Tracheal epithelial cell (primary cell): ENCODE measurements around the gene IL20RA. TPM values are rescaled to one million over a fixed set of nuclear protein-coding genes. Genes with fewer than 3 reads are reported as not detected.

ENCODE experiments used
- total RNA-seq: library from RNA; depleted of rRNA; stranded (reverse); fragments of >200 nt; gene quantifications from 2 replicates; pipeline ENCODE4 v1.2.1, GENCODE V29; 2014

IL20RA gene
- 2.9 and 17.1 TPM in 2 replicates for total RNA-seq

GRCh38 chr6:137044366-137045221 is at the start of gene IL20RA:
Gene IL20RA (minus strand): TSS chr6:137044965. CDS start chr6:137044728, 237 bp downstream.

Other genes starting within 250 kb of the IL20RA start
- 15.9 and 22.6 TPM in 2 replicates for gene PEX7, start 222.4 kb downstream of the IL20RA start, total RNA-seq
- gene SLC35D3, start 122.7 kb downstream of the IL20RA start, total RNA-seq, result under 0.01 TPM in 1 of 2 replicates, not detected in the other
- not detected in 2 replicates for gene IL22RA2, start 128.7 kb upstream of the IL20RA start, total RNA-seq
- 103 and 116 TPM in 2 replicates for gene IFNGR1, start 174.4 kb upstream of the IL20RA start, total RNA-seq